Uterus (tissue), 4 donors: ENCODE measurements around the gene SWI5. TPM values are rescaled to one million over a fixed set of nuclear protein-coding genes. Genes with fewer than 3 reads are reported as not detected.

Source experiments
- DNase-seq, 2 donors: peaks; one replicate each; pipeline ENCODE4 v3.0.0-alpha.2; 2019 to 2020
- H3K27ac ChIP-seq, 2 donors: fragments of 200-600 bp; sonication (generic); 1 replicate in 1 of 2; 2 replicates in 1 of 2; pipeline ENCODE4 v1.5.1; 2016 to 2018
- H3K27me3 ChIP-seq, 2 donors: fragments of 200-600 bp; sonication (generic); one replicate each; pipeline ENCODE4 v1.5.1; 2018 to 2019; ENCODE audit warnings: control low read depth in 1 of 2
- H3K36me3 ChIP-seq, 2 donors: fragments of 200-600 bp; sonication (generic); one replicate each; pipeline ENCODE4 v1.5.1; 2019; ENCODE audit warnings: control low read depth in 1 of 2
- H3K4me1 ChIP-seq, 2 donors: fragments of 200-600 bp; sonication (generic); one replicate each; pipeline ENCODE4 v1.5.1; 2018 to 2019; ENCODE audit warnings: control low read depth in 1 of 2
- H3K4me3 ChIP-seq, 2 donors: fragments of 200-600 bp; sonication (generic); 1 replicate in 1 of 2; 2 replicates in 1 of 2; pipeline ENCODE4 v1.5.1; 2018 to 2019; ENCODE audit warnings: mild to moderate bottlenecking in 1 of 2
- H3K9me3 ChIP-seq, 2 donors: fragments of 200-600 bp; sonication (generic); one replicate each; pipeline ENCODE4 v1.5.1; 2019; ENCODE audit warnings: control low read depth in 1 of 2
- POLR2A ChIP-seq, 2 donors: fragments of 450-650 bp; IDR thresholded peaks; one replicate each; pipeline ENCODE4 v1.6.1; 2016; ENCODE audit warnings: antibody characterized with exemption in 2 of 2, mild to moderate bottlenecking in 1 of 2, moderate library complexity in 1 of 2
- intact Hi-C: fragments of 100-400 bp; cut with DNase I; formaldehyde crosslinking; loops from one replicate; pipeline ENCODE4 v1.15.1; 2023; ENCODE audit warnings: low total_unique reads
- total RNA-seq, 4 donors: library from RNA; depleted of rRNA in 3 of 4; stranded (reverse); fragments of >200 nt in 3 of 4; gene quantifications; one replicate each; pipeline versions ENCODE4 v1.1.0 to v1.2.4, GENCODE V29; 2014 to 2023
- TF ChIP-seq, protein P1 (sequence below), 4 experiments: fragments of 200-600 bp in 2 of 4; fragments of 450-650 bp in 2 of 4; sonication (generic) in 2 of 4; IDR thresholded peaks; one replicate each; pipeline ENCODE4 v1.5.1; 2016 to 2019; ENCODE audit warnings: antibody characterized with exemption in 4 of 4, mild to moderate bottlenecking in 2 of 4, moderate library complexity in 1 of 4
- donor health status: DM: yes; HTN: yes; CAD: no.

Gene SWI5
- total RNA-seq, 4 donors from 2014 or later: 10.3 to 86.1 (median 19.3) TPM

DNA sequence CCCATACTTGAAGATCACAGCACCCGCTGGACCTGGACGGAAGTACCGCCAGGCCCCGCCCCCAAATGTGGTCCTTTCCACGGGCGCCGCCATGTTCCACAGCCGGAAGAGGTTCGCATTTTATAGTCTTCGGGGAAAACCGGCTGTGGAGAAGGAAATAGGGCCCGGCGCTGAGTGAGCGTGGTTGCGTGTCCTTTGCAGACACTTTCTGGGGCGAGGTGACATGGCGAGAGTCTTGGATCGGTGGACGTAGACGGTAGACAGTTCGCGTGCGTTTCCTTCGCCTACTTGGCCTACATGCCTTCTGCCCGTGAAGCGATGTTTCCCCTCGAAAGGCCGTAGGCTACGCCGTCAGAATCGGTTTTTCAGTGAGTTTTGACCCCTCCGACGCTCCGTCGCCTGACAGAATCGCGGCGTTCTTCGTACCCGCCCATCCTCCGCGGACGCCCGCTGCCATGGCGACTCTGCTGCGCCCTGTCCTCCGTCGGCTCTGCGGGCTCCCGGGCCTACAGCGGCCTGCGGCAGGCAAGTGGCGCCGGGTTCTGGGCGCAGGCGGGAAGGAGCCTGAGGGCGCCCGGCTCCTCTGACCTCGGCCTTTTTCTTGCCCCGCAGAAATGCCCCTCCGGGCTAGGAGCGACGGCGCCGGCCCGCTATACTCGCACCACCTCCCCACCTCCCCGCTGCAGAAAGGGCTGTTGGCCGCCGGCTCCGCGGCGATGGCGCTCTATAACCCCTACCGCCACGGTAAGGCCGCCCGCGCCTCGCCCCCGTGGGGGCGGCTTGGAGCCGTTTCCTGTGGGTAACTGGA is 46.5 kb downstream of the SWI5 start, which contains the start of the genes COQ4 and TRUB2:
COQ4 (plus strand) TSS at position 436 of the 808 bp plus-strand sequence; CDS start at position 456, 20 bp downstream.
TRUB2 (minus strand) TSS at position 44 of the 808 bp plus-strand sequence; CDS start at position 5, 39 bp downstream.
- Histone ChIP-seq H3K27ac (peak within 1 kb of the TSS; percentile 89 to 90), H3K36me3 (no peaks in the 10 kb centered on the region), H3K4me3 (peak within 1 kb of the TSS; percentile 85 to 95), H3K27me3 (no peaks in the 10 kb centered on the region), H3K9me3 (no peaks in the 10 kb centered on the region), H3K4me1 (peaks cover 0 to 17% of the 10 kb centered on the region in 2 donors)
- DNase-seq: peak; percentile 92
- intact Hi-C loops: no loop called here
- TF ChIP-seq, protein P1, sequence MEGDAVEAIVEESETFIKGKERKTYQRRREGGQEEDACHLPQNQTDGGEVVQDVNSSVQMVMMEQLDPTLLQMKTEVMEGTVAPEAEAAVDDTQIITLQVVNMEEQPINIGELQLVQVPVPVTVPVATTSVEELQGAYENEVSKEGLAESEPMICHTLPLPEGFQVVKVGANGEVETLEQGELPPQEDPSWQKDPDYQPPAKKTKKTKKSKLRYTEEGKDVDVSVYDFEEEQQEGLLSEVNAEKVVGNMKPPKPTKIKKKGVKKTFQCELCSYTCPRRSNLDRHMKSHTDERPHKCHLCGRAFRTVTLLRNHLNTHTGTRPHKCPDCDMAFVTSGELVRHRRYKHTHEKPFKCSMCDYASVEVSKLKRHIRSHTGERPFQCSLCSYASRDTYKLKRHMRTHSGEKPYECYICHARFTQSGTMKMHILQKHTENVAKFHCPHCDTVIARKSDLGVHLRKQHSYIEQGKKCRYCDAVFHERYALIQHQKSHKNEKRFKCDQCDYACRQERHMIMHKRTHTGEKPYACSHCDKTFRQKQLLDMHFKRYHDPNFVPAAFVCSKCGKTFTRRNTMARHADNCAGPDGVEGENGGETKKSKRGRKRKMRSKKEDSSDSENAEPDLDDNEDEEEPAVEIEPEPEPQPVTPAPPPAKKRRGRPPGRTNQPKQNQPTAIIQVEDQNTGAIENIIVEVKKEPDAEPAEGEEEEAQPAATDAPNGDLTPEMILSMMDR (IDR thresholded peaks at IDR 0.05): peak in 3 of 4 experiments; percentile 16 to 27 (median 25)
- TF ChIP-seq POLR2A (IDR thresholded peaks at IDR 0.05): peak in 1 of 2 donors; percentile 42

DNA sequence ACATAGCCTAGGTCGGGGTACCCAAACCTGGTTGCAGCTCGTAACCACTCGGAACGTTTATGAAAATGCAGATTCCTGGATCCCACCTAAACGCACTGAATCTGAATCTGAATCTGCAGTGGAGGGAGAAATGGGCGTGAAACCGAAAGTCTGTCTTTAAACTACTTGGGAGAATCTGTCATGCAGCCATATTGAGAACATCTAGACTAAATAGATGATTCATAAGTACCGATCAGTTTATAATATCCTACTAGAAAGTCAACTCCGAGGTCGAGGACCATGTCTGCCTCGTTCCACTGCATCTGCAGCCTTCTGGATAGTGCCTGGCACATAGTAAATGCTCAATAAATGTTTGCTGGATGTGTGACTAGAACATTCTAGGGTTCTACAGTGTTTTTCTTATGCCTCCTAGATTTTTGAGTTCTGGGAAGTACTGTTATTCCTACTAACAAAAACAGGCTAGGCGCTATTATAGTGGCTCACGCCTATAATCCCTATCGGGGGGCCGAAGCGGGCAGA is 47.2 kb downstream of the SWI5 start:
- Histone ChIP-seq H3K36me3 (no peaks in the 10 kb centered on the region), H3K27me3 (no peaks in the 10 kb centered on the region), H3K4me3 (peak overlapping the region; percentile 85 to 95), H3K9me3 (no peaks in the 10 kb centered on the region), H3K4me1 (peaks cover 0 to 17% of the 10 kb centered on the region in 2 donors), H3K27ac (peak overlapping the region; percentile 89 to 90)
- TF ChIP-seq, protein P1 (IDR thresholded peaks at IDR 0.05): no peak
- TF ChIP-seq POLR2A (IDR thresholded peaks at IDR 0.05): no peak
- intact Hi-C loops: no loop called here
- DNase-seq: no peak

DNA sequence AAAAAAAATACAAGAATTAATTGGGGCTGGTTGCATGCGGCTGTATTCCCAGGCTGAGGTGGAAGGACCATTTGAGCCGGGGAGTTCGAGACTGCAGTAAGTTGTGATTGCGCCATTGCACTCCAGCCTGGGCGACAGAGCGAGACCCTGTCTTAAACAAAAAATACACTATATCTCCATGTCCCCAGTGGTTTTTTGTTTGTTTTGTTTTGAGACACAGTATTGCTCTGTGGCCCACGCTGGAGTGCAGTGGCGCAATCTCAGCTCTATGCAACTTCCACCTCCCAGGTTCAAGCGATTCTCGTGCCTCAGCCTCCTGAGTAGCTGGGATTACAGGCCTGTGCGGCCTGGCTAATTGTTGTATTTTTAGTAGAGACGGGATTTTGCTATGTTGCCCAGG is 47.7 kb downstream of the SWI5 start:
- TF ChIP-seq, protein P1 (IDR thresholded peaks at IDR 0.05): no peak
- TF ChIP-seq POLR2A (IDR thresholded peaks at IDR 0.05): no peak
- H3K36me3 ChIP-seq: no peaks in the 10 kb centered on the region
- peaks cover 0 to 17% of the 10 kb centered on the region in 2 donors for H3K4me1 ChIP-seq
- no peaks in the 10 kb centered on the region for H3K9me3 ChIP-seq
- DNase-seq: no peak
- no peak overlapping the region for H3K27ac ChIP-seq
- H3K27me3 ChIP-seq: no peaks in the 10 kb centered on the region
- peak overlapping the region in 1 of 2 donors; percentile 95 for H3K4me3 ChIP-seq
- intact Hi-C loops: no loop called here

DNA sequence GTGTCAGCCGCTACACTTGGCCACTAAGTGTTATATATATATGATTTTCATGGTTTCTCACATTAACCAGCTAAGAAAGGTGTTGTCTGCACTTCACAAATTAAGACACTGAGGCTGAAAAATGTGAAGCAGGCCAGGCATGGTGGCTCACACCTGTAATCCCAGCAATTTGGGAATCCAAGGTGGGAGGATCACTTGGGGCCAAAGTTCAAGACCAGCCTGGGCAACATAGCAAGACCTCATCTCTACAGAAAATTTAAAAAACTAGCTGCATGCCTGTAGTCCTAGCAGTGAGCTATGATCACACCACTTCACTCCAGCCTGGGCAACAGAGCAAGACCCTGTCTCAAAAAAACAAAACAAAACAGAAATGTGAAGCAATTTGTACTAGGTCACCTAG is 48.3 kb downstream of the SWI5 start:
- TF ChIP-seq POLR2A (IDR thresholded peaks at IDR 0.05): no peak
- TF ChIP-seq, protein P1 (IDR thresholded peaks at IDR 0.05): no peak
- H3K4me3 ChIP-seq: no peak overlapping the region
- no peaks in the 10 kb centered on the region for H3K36me3 ChIP-seq
- H3K9me3 ChIP-seq: no peaks in the 10 kb centered on the region
- H3K4me1 ChIP-seq: peaks cover 0 to 17% of the 10 kb centered on the region in 2 donors
- no peaks in the 10 kb centered on the region for H3K27me3 ChIP-seq
- no peak for DNase-seq
- no peak overlapping the region for H3K27ac ChIP-seq
- intact Hi-C loops: no loop called here

DNA sequence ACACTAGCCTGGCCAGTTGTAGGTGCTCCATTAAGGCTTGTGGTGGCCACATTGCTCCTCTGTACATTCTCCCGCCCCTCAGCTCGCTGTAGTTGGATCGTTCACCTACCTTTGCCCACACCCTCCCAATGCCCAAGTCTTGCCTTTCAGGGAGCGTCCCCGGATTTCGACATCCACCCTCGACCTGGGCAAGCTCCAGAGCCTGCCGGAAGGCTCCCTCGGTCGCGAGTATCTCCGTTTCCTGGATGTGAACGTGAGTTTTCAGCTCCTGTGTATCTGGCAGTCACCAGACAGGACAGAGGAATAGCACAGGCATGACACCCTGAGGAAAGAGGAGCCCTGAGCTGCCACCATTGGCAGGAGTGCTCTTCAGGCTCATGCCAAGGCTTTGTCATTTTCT is 49.6 kb downstream of the SWI5 start:
- intact Hi-C loops: no loop called here

More for the DNA sequence above, 49.6 kb downstream of the SWI5 start:
- H3K9me3 ChIP-seq: no peaks in the 10 kb centered on the region
- DNase-seq: no peak
- H3K4me1 ChIP-seq: peaks cover 0 to 17% of the 10 kb centered on the region in 2 donors
- no peak for TF ChIP-seq POLR2A (IDR thresholded peaks at IDR 0.05)
- TF ChIP-seq, protein P1 (IDR thresholded peaks at IDR 0.05): no peak
- H3K36me3 ChIP-seq: no peaks in the 10 kb centered on the region
- no peak overlapping the region for H3K27ac ChIP-seq
- no peak overlapping the region for H3K4me3 ChIP-seq
- no peaks in the 10 kb centered on the region for H3K27me3 ChIP-seq
